Neural cell (in vitro differentiated cells): ENCODE measurements around the gene STX5. TPM values are rescaled to one million over a fixed set of nuclear protein-coding genes. Genes with fewer than 3 reads are reported as not detected.
"Not testable (repeated sequence)": the region's sequence is repeated elsewhere in the genome, so short reads cannot be mapped to it uniquely, and the experiment has no call there.

ENCODE experiments used
- H2AFZ ChIP-seq: fragments of 200-600, 300-800 bp; sonication (generic), shearing (Covaris generic); 2 replicates; pipeline ENCODE4 v1.6.0; 2014; ENCODE audit warnings: low read depth, mild to moderate bottlenecking, antibody characterized with exemption, low read length, moderate library complexity
- H3F3A ChIP-seq: fragments of 200-600 bp; shearing (Covaris generic); 2 replicates; pipeline ENCODE4 v1.6.1; 2016; ENCODE audit warnings: mild to moderate bottlenecking, moderate library complexity, mixed read lengths, antibody characterized with exemption, low read length; ENCODE audit not compliant: insufficient read depth, poor library complexity, severe bottlenecking
- H3K27ac ChIP-seq: fragments of 200-600, 300-800 bp; sonication (generic), shearing (Covaris generic); 2 replicates; pipeline ENCODE4 v1.5.1; 2014; ENCODE audit warnings: mild to moderate bottlenecking, low read length, moderate library complexity
- H3K27me3 ChIP-seq: fragments of 300-800, 200-600 bp; sonication (generic), shearing (Covaris generic); 2 replicates; pipeline ENCODE4 v1.6.0; 2014; ENCODE audit warnings: mild to moderate bottlenecking, low read depth, low read length, moderate library complexity; ENCODE audit not compliant: insufficient read depth
- H3K36me3 ChIP-seq: fragments of 300-800, 200-600 bp; sonication (generic), shearing (Covaris generic); 2 replicates; pipeline ENCODE4 v1.5.1; 2014; ENCODE audit warnings: mild to moderate bottlenecking, antibody characterized with exemption, low read length, moderate library complexity; ENCODE audit not compliant: insufficient read depth
- H3K4me2 ChIP-seq: fragments of 300-800, 200-600 bp; sonication (generic), shearing (Covaris generic); 2 replicates; pipeline ENCODE4 v1.6.0; 2014; ENCODE audit warnings: mild to moderate bottlenecking, low read length
- H3K4me3 ChIP-seq: fragments of 300-800, 200-600 bp; sonication (generic), shearing (Covaris generic); 2 replicates; pipeline ENCODE4 v1.5.1; 2014; ENCODE audit warnings: mild to moderate bottlenecking, low read length, moderate library complexity
- H3K79me2 ChIP-seq: fragments of 200-600 bp; shearing (Covaris generic); replicated peaks from 2 replicates; pipeline ENCODE4 v1.6.0; 2014; ENCODE audit warnings: mild to moderate bottlenecking, low read length, moderate library complexity; ENCODE audit not compliant: insufficient read depth
- H3K9ac ChIP-seq: fragments of 300-800, 200-600 bp; sonication (generic), shearing (Covaris generic); 2 replicates; pipeline ENCODE4 v1.6.1; 2016; ENCODE audit warnings: mild to moderate bottlenecking, low read length, mixed read lengths
- H3K9me2 ChIP-seq: fragments of 200-600 bp; shearing (Covaris generic); 2 replicates; pipeline ENCODE4 v1.6.1; 2016; ENCODE audit warnings: mild to moderate bottlenecking, low read length, mixed read lengths; ENCODE audit not compliant: insufficient read depth
- H3K9me3 ChIP-seq: fragments of 200-600, 300-800 bp; sonication (generic), shearing (Covaris generic); 2 replicates; pipeline ENCODE4 v1.6.1; 2016; ENCODE audit warnings: mild to moderate bottlenecking, mixed run types, low read length, moderate library complexity, mixed read lengths
- H4K20me1 ChIP-seq: fragments of 200-600 bp; shearing (Covaris generic); 2 replicates; pipeline ENCODE4 v1.6.1; 2016; ENCODE audit warnings: mild to moderate bottlenecking, mixed run types; ENCODE audit not compliant: insufficient read depth
- EP300 ChIP-seq: fragments of 450-650 bp; conservative IDR thresholded peaks from 2 replicates; pipeline ENCODE4 v1.6.1; 2014; ENCODE audit warnings: antibody characterized with exemption, mild to moderate bottlenecking, moderate library complexity; ENCODE audit not compliant: poor library complexity, severe bottlenecking
- EZH2 ChIP-seq: fragments of 200-600, 300-800 bp; shearing (Covaris generic), sonication (generic); IDR thresholded peaks from 2 replicates; pipeline ENCODE4 v1.6.1; 2014; ENCODE audit warnings: antibody characterized with exemption, low read length, borderline replicate concordance, mild to moderate bottlenecking; ENCODE audit not compliant: insufficient read depth, poor library complexity, severe bottlenecking
- MXI1 ChIP-seq: fragments of 450-650 bp; conservative IDR thresholded peaks from 2 replicates; pipeline ENCODE4 v1.6.1; 2014; ENCODE audit warnings: antibody characterized with exemption, mild to moderate bottlenecking; ENCODE audit not compliant: poor library complexity, severe bottlenecking
- POLR2AphosphoS5 ChIP-seq: IDR thresholded peaks from 2 replicates; pipeline ENCODE4 v1.6.1; 2012
- RAD21 ChIP-seq: fragments of 450-650 bp; conservative IDR thresholded peaks from 2 replicates; pipeline ENCODE4 v1.6.1; 2014; ENCODE audit warnings: antibody characterized with exemption, mild to moderate bottlenecking, moderate library complexity
- SMC3 ChIP-seq: fragments of 450-650 bp; conservative IDR thresholded peaks from 2 replicates; pipeline ENCODE4 v1.6.1; 2014; ENCODE audit warnings: antibody characterized with exemption, mild to moderate bottlenecking, moderate library complexity; ENCODE audit not compliant: poor library complexity
- TAF1 ChIP-seq: IDR thresholded peaks from 2 replicates; pipeline ENCODE4 v1.6.1; 2012; ENCODE audit warnings: low read depth
- polyA plus RNA-seq: library from polyadenylated mRNA; depleted of rRNA; stranded (reverse); fragments of >200 nt; gene quantifications from 2 replicates; pipeline ENCODE4 v1.2.3, GENCODE V29; 2014
- TF ChIP-seq, protein P1 (sequence below): IDR thresholded peaks from 2 replicates; pipeline ENCODE4 v1.6.1; 2012; ENCODE audit warnings: borderline replicate concordance
- TF ChIP-seq, protein P2 (sequence below): fragments of 450-650 bp; IDR thresholded peaks from 2 replicates; pipeline ENCODE4 v1.5.1; 2014; ENCODE audit warnings: antibody characterized with exemption, mild to moderate bottlenecking, moderate library complexity; ENCODE audit not compliant: poor library complexity, severe bottlenecking

Gene STX5
- polyA plus RNA-seq, 1 donor from 2014 or later: 28.5 TPM

DNA sequence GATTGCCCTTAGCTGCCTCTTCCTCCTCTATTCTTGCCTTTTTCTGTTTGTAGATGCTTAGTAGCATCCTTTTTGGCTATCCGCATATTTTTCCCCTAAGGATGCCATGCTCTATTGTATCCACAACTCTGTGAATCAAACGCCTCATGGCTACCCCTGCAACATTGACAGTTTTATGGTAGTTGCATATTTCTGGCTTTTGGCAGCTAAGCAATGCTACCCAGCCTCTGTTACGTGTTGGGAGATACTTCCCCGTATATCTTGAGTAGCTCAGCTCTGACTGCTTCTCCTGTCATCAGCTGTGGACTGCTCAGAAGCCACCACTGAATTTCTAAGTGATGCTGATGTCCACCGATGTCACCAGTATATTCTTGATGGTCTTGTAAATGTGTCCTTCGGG lies 33.8 kb upstream of the STX5 start:
- Histone ChIP-seq H3K27ac (no peak overlapping the region), H3K9me3 (no peaks in the 10 kb centered on the region), H4K20me1 (no peaks in the 10 kb centered on the region), H3K27me3 (no peaks in the 10 kb centered on the region), H3K79me2 (peaks cover 7% of the 10 kb centered on the region), H3K4me2 (no peak overlapping the region), H2AFZ (no peak overlapping the region), H3K4me3 (no peak overlapping the region), H3K9ac (no peak overlapping the region), H3F3A (no peaks in the 10 kb centered on the region), H3K36me3 (no peaks in the 10 kb centered on the region), H3K9me2 (no peaks in the 10 kb centered on the region)
- TF ChIP-seq MXI1 (no peak), EP300 (no peak)

DNA sequence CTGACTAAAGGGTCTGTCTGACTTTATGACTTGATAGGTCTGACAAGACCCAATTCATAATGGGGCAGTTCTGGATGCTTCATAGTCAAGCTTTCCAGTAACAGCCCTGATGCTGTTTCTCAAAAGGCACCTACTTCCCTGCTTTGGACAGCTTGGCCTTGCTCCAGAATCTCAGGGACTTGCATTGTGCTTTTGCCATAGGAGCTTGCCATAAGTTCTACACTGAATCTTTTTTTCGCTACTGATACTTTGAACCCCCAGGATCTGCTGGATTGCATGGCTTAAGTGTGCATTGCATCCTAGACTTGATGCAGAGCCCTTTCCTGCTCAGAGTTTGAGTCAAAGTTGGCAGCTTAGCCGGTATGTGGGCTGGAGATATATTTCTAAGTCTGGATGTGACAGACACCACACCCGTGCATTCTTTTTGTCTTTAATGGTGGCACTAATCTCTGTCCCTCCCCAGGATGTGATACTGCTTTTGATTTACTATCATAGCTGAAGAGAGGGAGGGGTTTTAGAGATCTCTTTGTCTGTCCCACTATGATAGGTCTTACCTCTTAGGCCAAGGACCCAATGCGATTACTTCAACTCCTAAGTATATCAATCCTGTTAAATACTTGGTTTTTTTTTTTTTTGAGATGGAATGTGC lies 32.0 kb upstream of the STX5 start:
- Histone ChIP-seq H3F3A (no peaks in the 10 kb centered on the region), H3K9me3 (no peaks in the 10 kb centered on the region), H4K20me1 (no peaks in the 10 kb centered on the region), H2AFZ (no peak overlapping the region), H3K36me3 (no peaks in the 10 kb centered on the region), H3K27me3 (no peaks in the 10 kb centered on the region), H3K4me2 (no peak overlapping the region), H3K79me2 (peaks cover 7% of the 10 kb centered on the region), H3K27ac (no peak overlapping the region), H3K9ac (no peak overlapping the region), H3K4me3 (no peak overlapping the region), H3K9me2 (no peaks in the 10 kb centered on the region)
- TF ChIP-seq EP300 (no peak), EZH2 (no peak), POLR2AphosphoS5 (no peak), RAD21 (no peak), SMC3 (no peak), TAF1 (no peak)

DNA sequence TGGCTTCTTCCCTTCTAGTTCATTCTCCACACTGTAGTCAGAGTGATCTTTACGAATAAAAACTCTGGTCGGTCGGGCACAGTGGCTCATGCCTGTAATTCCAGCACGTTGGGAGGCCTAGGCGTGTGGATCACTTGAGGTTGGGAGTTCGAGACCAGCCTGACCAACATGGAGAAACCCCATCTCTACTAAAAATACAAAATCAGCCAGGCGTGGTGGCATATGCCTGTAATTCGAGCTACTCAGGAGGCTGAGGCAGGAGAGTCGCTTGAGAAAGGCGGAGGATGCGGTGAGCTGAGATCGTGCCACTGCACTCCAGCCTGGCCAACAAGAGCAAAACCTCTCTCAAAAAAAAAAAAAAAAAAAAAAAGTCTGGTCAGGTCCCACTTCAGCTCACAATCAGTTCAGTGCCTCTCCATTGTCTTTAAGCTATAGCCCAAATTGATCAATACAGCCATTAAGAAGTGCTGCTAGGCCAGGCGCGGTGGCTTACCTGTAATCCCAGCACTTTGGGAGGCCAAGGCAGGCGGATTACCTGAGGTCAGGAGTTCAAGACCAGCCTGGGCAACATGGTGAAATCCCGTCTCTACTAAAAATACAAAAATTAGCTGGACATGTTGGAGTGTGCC lies 29.8 kb upstream of the STX5 start:
- H3K27ac ChIP-seq, H2AFZ ChIP-seq: not testable (repeated sequence)

DNA sequence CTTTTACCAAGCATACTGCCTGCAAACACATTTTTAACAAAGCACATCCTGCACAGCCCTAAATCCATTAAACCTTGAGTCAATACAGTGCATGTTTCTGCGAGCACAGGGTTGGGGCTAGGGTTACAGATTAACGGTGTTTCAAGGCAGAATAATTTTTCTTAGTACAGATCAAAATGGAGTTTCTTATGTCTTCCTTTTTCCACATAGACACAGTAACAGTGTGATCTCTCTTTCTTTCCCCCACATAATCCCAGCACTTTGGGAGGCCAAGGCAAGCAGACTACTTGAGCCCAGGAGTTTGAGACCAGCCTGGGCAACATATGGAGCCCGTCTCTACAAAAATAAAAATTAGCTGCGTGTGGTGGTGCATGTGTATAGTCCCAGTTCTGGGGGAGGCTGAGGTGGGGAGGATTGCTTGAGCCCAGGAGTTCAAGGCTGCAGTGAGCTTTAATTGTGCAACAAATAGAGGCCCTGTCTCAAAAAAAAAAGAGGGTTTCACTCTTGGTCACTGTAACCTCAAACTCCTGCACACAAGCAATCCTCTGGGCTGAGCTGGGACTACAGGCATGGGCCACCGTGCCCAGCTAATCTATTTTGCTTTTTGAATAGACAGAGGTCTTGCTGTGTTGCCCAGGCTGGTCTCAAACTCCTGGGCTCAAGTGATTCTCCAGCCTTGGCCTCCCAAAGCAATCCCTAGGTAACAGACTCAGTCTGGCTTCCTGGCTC lies 29.1 kb upstream of the STX5 start:
- H3K27me3 ChIP-seq: no peaks in the 10 kb centered on the region
- peaks cover 17% of the 10 kb centered on the region for H3K79me2 ChIP-seq
- H3K4me3 ChIP-seq: no peak overlapping the region
- no peak overlapping the region for H2AFZ ChIP-seq
- H4K20me1 ChIP-seq: no peaks in the 10 kb centered on the region
- no peak overlapping the region for H3K27ac ChIP-seq
- no peaks in the 10 kb centered on the region for H3K9me2 ChIP-seq
- no peak overlapping the region for H3K9ac ChIP-seq
- TF ChIP-seq MXI1 (no peak), RAD21 (no peak), POLR2AphosphoS5 (no peak), EP300 (no peak), SMC3 (no peak), EZH2 (no peak), TAF1 (no peak)
- TF ChIP-seq, protein P1, sequence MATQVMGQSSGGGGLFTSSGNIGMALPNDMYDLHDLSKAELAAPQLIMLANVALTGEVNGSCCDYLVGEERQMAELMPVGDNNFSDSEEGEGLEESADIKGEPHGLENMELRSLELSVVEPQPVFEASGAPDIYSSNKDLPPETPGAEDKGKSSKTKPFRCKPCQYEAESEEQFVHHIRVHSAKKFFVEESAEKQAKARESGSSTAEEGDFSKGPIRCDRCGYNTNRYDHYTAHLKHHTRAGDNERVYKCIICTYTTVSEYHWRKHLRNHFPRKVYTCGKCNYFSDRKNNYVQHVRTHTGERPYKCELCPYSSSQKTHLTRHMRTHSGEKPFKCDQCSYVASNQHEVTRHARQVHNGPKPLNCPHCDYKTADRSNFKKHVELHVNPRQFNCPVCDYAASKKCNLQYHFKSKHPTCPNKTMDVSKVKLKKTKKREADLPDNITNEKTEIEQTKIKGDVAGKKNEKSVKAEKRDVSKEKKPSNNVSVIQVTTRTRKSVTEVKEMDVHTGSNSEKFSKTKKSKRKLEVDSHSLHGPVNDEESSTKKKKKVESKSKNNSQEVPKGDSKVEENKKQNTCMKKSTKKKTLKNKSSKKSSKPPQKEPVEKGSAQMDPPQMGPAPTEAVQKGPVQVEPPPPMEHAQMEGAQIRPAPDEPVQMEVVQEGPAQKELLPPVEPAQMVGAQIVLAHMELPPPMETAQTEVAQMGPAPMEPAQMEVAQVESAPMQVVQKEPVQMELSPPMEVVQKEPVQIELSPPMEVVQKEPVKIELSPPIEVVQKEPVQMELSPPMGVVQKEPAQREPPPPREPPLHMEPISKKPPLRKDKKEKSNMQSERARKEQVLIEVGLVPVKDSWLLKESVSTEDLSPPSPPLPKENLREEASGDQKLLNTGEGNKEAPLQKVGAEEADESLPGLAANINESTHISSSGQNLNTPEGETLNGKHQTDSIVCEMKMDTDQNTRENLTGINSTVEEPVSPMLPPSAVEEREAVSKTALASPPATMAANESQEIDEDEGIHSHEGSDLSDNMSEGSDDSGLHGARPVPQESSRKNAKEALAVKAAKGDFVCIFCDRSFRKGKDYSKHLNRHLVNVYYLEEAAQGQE: no peak
- TF ChIP-seq, protein P2, sequence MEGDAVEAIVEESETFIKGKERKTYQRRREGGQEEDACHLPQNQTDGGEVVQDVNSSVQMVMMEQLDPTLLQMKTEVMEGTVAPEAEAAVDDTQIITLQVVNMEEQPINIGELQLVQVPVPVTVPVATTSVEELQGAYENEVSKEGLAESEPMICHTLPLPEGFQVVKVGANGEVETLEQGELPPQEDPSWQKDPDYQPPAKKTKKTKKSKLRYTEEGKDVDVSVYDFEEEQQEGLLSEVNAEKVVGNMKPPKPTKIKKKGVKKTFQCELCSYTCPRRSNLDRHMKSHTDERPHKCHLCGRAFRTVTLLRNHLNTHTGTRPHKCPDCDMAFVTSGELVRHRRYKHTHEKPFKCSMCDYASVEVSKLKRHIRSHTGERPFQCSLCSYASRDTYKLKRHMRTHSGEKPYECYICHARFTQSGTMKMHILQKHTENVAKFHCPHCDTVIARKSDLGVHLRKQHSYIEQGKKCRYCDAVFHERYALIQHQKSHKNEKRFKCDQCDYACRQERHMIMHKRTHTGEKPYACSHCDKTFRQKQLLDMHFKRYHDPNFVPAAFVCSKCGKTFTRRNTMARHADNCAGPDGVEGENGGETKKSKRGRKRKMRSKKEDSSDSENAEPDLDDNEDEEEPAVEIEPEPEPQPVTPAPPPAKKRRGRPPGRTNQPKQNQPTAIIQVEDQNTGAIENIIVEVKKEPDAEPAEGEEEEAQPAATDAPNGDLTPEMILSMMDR: no peak
- no peaks in the 10 kb centered on the region for H3K36me3 ChIP-seq
- no peaks in the 10 kb centered on the region for H3K9me3 ChIP-seq
- H3K4me2 ChIP-seq: no peak overlapping the region
- H3F3A ChIP-seq: no peaks in the 10 kb centered on the region

More for the DNA sequence above, 29.8 kb upstream of the STX5 start:
- not testable (repeated sequence) for H3K27me3 ChIP-seq, H4K20me1 ChIP-seq, H3F3A ChIP-seq, H3K9me3 ChIP-seq, H3K4me3 ChIP-seq, H3K36me3 ChIP-seq, H3K4me2 ChIP-seq, H3K9me2 ChIP-seq, H3K9ac ChIP-seq
- H3K79me2 ChIP-seq: peaks cover 17% of the 10 kb centered on the region
